Fibroblast of lung (primary cell): ENCODE data around the gene TNPO3. TPM values are rescaled to one million over a fixed set of nuclear protein-coding genes. Genes with fewer than 3 reads are reported as not detected.
"Not testable (repeated sequence)": the region's sequence is repeated elsewhere in the genome, so short reads cannot be mapped to it uniquely, and the experiment has no call there.

Experiments
- DNase-seq, 2 donors: peaks; one replicate each; pipeline versions ENCODE4 v3.0.0 to v3.0.0-alpha.2; 2010; ENCODE audit warnings: low read depth in 2 of 2
- H2AFZ ChIP-seq: 2 replicates; pipeline ENCODE4 v1.5.1; 2012; ENCODE audit warnings: low read length, control low read depth, inconsistent platforms
- H3K27ac ChIP-seq: 2 replicates; pipeline ENCODE4 v1.5.1; 2011; ENCODE audit warnings: low read length, control low read depth; ENCODE audit not compliant: insufficient read depth
- H3K27me3 ChIP-seq: 2 replicates; pipeline ENCODE4 v1.5.1; 2011; ENCODE audit warnings: mild to moderate bottlenecking, low read length; ENCODE audit not compliant: control insufficient read depth, insufficient read depth
- H3K36me3 ChIP-seq: 2 replicates; pipeline ENCODE4 v1.5.1; 2011; ENCODE audit warnings: low read length; ENCODE audit not compliant: control insufficient read depth, insufficient read depth
- H3K4me1 ChIP-seq: 2 replicates; pipeline ENCODE4 v1.5.1; 2011; ENCODE audit warnings: low read length; ENCODE audit not compliant: control insufficient read depth, insufficient read depth; ENCODE audit errors: extremely low read depth
- H3K4me2 ChIP-seq: 2 replicates; pipeline ENCODE4 v1.5.1; 2011; ENCODE audit warnings: low read length, control low read depth; ENCODE audit not compliant: insufficient read depth; ENCODE audit errors: extremely low read depth
- H3K4me3 ChIP-seq, 4 experiments: fragments of 200-600 bp in 1 of 4; sonication (generic) in 1 of 4; replicated peaks in 1 of 4; 2 replicates each; pipeline ENCODE4 v1.5.1; 2011 to 2016; ENCODE audit warnings: low read length in 4 of 4, low read depth in 3 of 4, mild to moderate bottlenecking in 3 of 4, control low read depth in 2 of 4, inconsistent platforms in 1 of 4, mixed read lengths in 1 of 4; ENCODE audit not compliant: insufficient read depth in 1 of 4; ENCODE audit errors: control extremely low read depth in 1 of 4
- H3K79me2 ChIP-seq: 2 replicates; pipeline ENCODE4 v1.5.1; 2012; ENCODE audit warnings: mild to moderate bottlenecking, low read length, inconsistent platforms; ENCODE audit not compliant: control insufficient read depth, insufficient read depth
- H3K9ac ChIP-seq: 2 replicates; pipeline ENCODE4 v1.5.1; 2011; ENCODE audit warnings: mild to moderate bottlenecking, low read length, control low read depth; ENCODE audit not compliant: insufficient read depth
- H3K9me3 ChIP-seq: 2 replicates; pipeline ENCODE4 v1.5.1; 2012; ENCODE audit warnings: low read depth, low read length; ENCODE audit not compliant: control insufficient read depth, insufficient read depth
- H4K20me1 ChIP-seq: 2 replicates; pipeline ENCODE4 v1.5.1; 2011; ENCODE audit warnings: low read length; ENCODE audit not compliant: control insufficient read depth, insufficient read depth; ENCODE audit errors: extremely low read depth
- EZH2 ChIP-seq: IDR thresholded peaks from 2 replicates; pipeline ENCODE4 v1.5.1; 2012; ENCODE audit warnings: low read length, control low read depth, mild to moderate bottlenecking; ENCODE audit errors: missing control alignments
- polyA plus RNA-seq, 2 donors: library from polyadenylated mRNA; depleted of rRNA in 1 of 2; stranded (reverse) in 1 of 2; unstranded in 1 of 2; fragments of >200 nt; gene quantifications; 2 replicates each; pipeline ENCODE4 v1.2.1, GENCODE V29; 2011 to 2012; ENCODE audit warnings: missing spikeins in 1 of 2
- total RNA-seq: library from RNA; depleted of rRNA; stranded (reverse); fragments of >200 nt; gene quantifications from 2 replicates; pipeline ENCODE4 v1.2.1, GENCODE V29; 2014
- TF ChIP-seq, protein P1 (sequence below), 2 donors: IDR thresholded peaks in 1 of 2; conservative IDR thresholded peaks in 1 of 2; 1 replicate in 1 of 2; 2 replicates in 1 of 2; pipeline ENCODE4 v1.5.1; 2011 to 2012; ENCODE audit warnings: low read length in 2 of 2, control low read depth in 1 of 2, inconsistent platforms in 1 of 2, low read depth in 1 of 2, mild to moderate bottlenecking in 1 of 2

Gene TNPO3
- total and polyA plus RNA-seq, 2 donors (not counting 1 experiment from before 2014, with no cell fraction given): 39.1 to 73.5 TPM

GRCh38 chr7:129067943-129068548, 13.1 kb upstream of the TNPO3 start:
- H3K9me3 ChIP-seq: no peaks in the 10 kb centered on the region
- no peak overlapping the region for H3K27ac ChIP-seq
- DNase-seq: no peak
- no peak overlapping the region for H3K9ac ChIP-seq
- H3K4me1 ChIP-seq: no peaks in the 10 kb centered on the region
- no peak overlapping the region for H3K4me2 ChIP-seq
- H3K36me3 ChIP-seq: no peaks in the 10 kb centered on the region
- H3K4me3 ChIP-seq: no peak overlapping the region
- H3K27me3 ChIP-seq: no peaks in the 10 kb centered on the region
- H2AFZ ChIP-seq: no peak overlapping the region
- H4K20me1 ChIP-seq: no peaks in the 10 kb centered on the region
- TF ChIP-seq EZH2: no peak
- TF ChIP-seq, protein P1, sequence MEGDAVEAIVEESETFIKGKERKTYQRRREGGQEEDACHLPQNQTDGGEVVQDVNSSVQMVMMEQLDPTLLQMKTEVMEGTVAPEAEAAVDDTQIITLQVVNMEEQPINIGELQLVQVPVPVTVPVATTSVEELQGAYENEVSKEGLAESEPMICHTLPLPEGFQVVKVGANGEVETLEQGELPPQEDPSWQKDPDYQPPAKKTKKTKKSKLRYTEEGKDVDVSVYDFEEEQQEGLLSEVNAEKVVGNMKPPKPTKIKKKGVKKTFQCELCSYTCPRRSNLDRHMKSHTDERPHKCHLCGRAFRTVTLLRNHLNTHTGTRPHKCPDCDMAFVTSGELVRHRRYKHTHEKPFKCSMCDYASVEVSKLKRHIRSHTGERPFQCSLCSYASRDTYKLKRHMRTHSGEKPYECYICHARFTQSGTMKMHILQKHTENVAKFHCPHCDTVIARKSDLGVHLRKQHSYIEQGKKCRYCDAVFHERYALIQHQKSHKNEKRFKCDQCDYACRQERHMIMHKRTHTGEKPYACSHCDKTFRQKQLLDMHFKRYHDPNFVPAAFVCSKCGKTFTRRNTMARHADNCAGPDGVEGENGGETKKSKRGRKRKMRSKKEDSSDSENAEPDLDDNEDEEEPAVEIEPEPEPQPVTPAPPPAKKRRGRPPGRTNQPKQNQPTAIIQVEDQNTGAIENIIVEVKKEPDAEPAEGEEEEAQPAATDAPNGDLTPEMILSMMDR (conservative IDR thresholded peaks at IDR 0.05 in 1 of 2, IDR thresholded peaks at IDR 0.05 in 1 of 2; ENCODE audit: low read depth in 1 of 2, low read length in 2 of 2): no peak
- H3K79me2 ChIP-seq: no peaks in the 10 kb centered on the region

DNA sequence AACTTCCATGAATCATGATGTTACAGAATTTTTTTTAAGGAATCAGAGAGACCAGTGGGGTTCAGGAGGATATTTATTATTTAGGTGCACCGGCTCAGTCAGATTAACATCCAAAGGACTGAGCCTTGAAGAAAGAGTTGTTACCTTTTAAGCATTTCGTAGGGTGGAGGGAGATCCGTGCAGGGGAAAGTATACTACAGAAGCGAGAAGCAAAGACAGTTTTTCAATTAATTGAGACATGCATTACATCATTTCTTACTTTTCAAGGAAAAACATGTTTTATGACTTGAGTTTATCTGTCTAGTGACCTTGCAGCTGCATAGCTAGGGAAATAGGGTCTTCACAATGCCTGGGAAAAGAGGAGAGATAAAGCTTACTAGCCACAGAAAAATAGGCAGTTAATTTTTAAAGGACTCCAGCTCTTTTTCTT, 12.2 kb upstream of the TNPO3 start:
- H3K9ac ChIP-seq, H3K27ac ChIP-seq, H3K4me2 ChIP-seq: not testable (repeated sequence)

GRCh38 chr7:129066290-129067131, 11.6 kb upstream of the TNPO3 start:
- no peak overlapping the region for H2AFZ ChIP-seq

More for the DNA sequence above, 12.2 kb upstream of the TNPO3 start:
- H3K27me3 ChIP-seq, DNase-seq, H3K36me3 ChIP-seq, H3K9me3 ChIP-seq, H3K4me1 ChIP-seq, H2AFZ ChIP-seq, H3K4me3 ChIP-seq, H4K20me1 ChIP-seq, H3K79me2 ChIP-seq: not testable (repeated sequence)

More at GRCh38 chr7:129066290-129067131, 11.6 kb upstream of the TNPO3 start:
- H3K27me3 ChIP-seq: no peaks in the 10 kb centered on the region
- H4K20me1 ChIP-seq: no peaks in the 10 kb centered on the region
- peak; percentile 72 to 77 for DNase-seq
- H3K4me3 ChIP-seq: no peak overlapping the region
- no peaks in the 10 kb centered on the region for H3K4me1 ChIP-seq
- no peak overlapping the region for H3K9ac ChIP-seq
- no peaks in the 10 kb centered on the region for H3K9me3 ChIP-seq
- no peak overlapping the region for H3K27ac ChIP-seq
- H3K4me2 ChIP-seq: no peak overlapping the region
- no peak for TF ChIP-seq EZH2
- TF ChIP-seq, protein P1 (conservative IDR thresholded peaks at IDR 0.05 in 1 of 2, IDR thresholded peaks at IDR 0.05 in 1 of 2; ENCODE audit: low read depth in 1 of 2, low read length in 2 of 2): no peak
- H3K36me3 ChIP-seq: no peaks in the 10 kb centered on the region
- H3K79me2 ChIP-seq: no peaks in the 10 kb centered on the region
